Fibroblast of pulmonary artery (primary cell): ENCODE results near the gene OTUB2.

Source experiments
- DNase-seq: peaks from one replicate; pipeline ENCODE4 v3.0.0-alpha.2; 2010; ENCODE audit warnings: low read depth
- H3K4me3 ChIP-seq: replicated peaks from 2 replicates; pipeline ENCODE4 v1.5.1; 2011; ENCODE audit warnings: low read depth, mild to moderate bottlenecking, control low read depth, low read length, moderate library complexity
- CTCF ChIP-seq: IDR thresholded peaks from 2 replicates; pipeline ENCODE4 v1.5.1; 2011; ENCODE audit warnings: mild to moderate bottlenecking, control low read depth, low read length, inconsistent platforms; ENCODE audit errors: missing control alignments

Gene OTUB2

GRCh38 chr14:93987815-93988476 lies 38.2 kb upstream of the OTUB2 start:
- TF ChIP-seq CTCF, result no peak
- no peak overlapping the region for H3K4me3 ChIP-seq

GRCh38 chr14:93989939-93990338 lies 36.2 kb upstream of the OTUB2 start:
- no peak for TF ChIP-seq CTCF
- DNase-seq, result no peak
- no peak overlapping the region for H3K4me3 ChIP-seq

More at GRCh38 chr14:93987815-93988476, 38.2 kb upstream of the OTUB2 start:
- no peak for DNase-seq

GRCh38 chr14:93991212-93991611 lies 34.9 kb upstream of the OTUB2 start:
- TF ChIP-seq CTCF, result no peak
- no peak overlapping the region for H3K4me3 ChIP-seq
- no peak for DNase-seq

GRCh38 chr14:93991649-93992048 lies 34.5 kb upstream of the OTUB2 start:
- no peak for TF ChIP-seq CTCF
- H3K4me3 ChIP-seq, result no peak overlapping the region
- no peak for DNase-seq

GRCh38 chr14:93993382-93993781 lies 32.8 kb upstream of the OTUB2 start:
- no peak overlapping the region for H3K4me3 ChIP-seq
- no peak for DNase-seq
- TF ChIP-seq CTCF, result no peak

GRCh38 chr14:93994919-93995682 lies 31.0 kb upstream of the OTUB2 start:
- TF ChIP-seq CTCF, result no peak
- H3K4me3 ChIP-seq, result no peak overlapping the region
- DNase-seq, result peak; percentile 45
